Astrocyte of the spinal cord (primary cell): ENCODE results near the gene ADNP.

Experiments
- DNase-seq: peaks from one replicate; pipeline ENCODE4 v3.0.0; 2011; ENCODE audit warnings: low read depth, low spot score
- H3K4me3 ChIP-seq: 2 replicates; pipeline ENCODE4 v1.5.1; 2011; ENCODE audit warnings: low read depth, mild to moderate bottlenecking, low read length, moderate library complexity
- CTCF ChIP-seq: IDR thresholded peaks from 2 replicates; pipeline ENCODE4 v1.5.1; 2012; ENCODE audit warnings: low read depth, mild to moderate bottlenecking, low read length, inconsistent platforms
- in situ Hi-C: cut with HindIII; loops from 2 replicates; pipeline ENCODE4 v1.10.0; 2017; ENCODE audit warnings: low sequenced_read_pairs

Gene ADNP

GRCh38 chr20:50855498-50856474 lies 75.5 kb downstream of the ADNP start:
- no peak for TF ChIP-seq CTCF
- in situ Hi-C loops, result no loop called here
- H3K4me3 ChIP-seq, result no peak overlapping the region
- DNase-seq, result peak; percentile 19

- no peak for DNase-seq
- no peak overlapping the region for H3K4me3 ChIP-seq
- in situ Hi-C loops, result no loop called here
- no peak for TF ChIP-seq CTCF
Observed at GRCh38 chr20:50854506-50855249, 76.6 kb downstream of the ADNP start.

- H3K4me3 ChIP-seq, result no peak overlapping the region
- in situ Hi-C loops, result no loop called here
- DNase-seq, result no peak
- TF ChIP-seq CTCF, result no peak
Observed at GRCh38 chr20:50852085-50852484, 79.2 kb downstream of the ADNP start.

- DNase-seq, result no peak
- in situ Hi-C loops, result no loop called here
- TF ChIP-seq CTCF, result no peak
- no peak overlapping the region for H3K4me3 ChIP-seq
Observed at GRCh38 chr20:50850721-50851286, 80.4 kb downstream of the ADNP start.

GRCh38 chr20:50848846-50849673 lies 82.2 kb downstream of the ADNP start:
- no peak for DNase-seq
- in situ Hi-C loops, result no loop called here
- TF ChIP-seq CTCF, result no peak
- H3K4me3 ChIP-seq, result no peak overlapping the region
